H9 (cell line): ENCODE measurements around the gene CATSPERB. TPM values are rescaled to one million over a fixed set of nuclear protein-coding genes. Genes with fewer than 3 reads are reported as not detected.

ENCODE experiments used
- DNase-seq: peaks from one replicate; pipeline ENCODE4 v3.0.0-alpha.2; 2017
- H2AFZ ChIP-seq: one replicate; pipeline ENCODE4 v1.6.1; 2013; ENCODE audit warnings: mild to moderate bottlenecking, low read length, control low read depth, moderate library complexity
- H2AK5ac ChIP-seq: 2 replicates; pipeline ENCODE4 v1.6.1; 2013; ENCODE audit warnings: low read length, control low read depth, mixed read lengths; ENCODE audit not compliant: insufficient read length
- H2BK120ac ChIP-seq: one replicate; pipeline ENCODE4 v1.6.1; 2013; ENCODE audit warnings: low read depth, mild to moderate bottlenecking, low read length, control low read depth, inconsistent platforms; ENCODE audit not compliant: poor library complexity, severe bottlenecking
- H2BK12ac ChIP-seq: 2 replicates; pipeline ENCODE4 v1.6.1; 2013; ENCODE audit warnings: low read length, control low read depth, mixed read lengths, low read depth; ENCODE audit not compliant: insufficient read length
- H2BK15ac ChIP-seq: 2 replicates; pipeline ENCODE4 v1.6.1; 2013; ENCODE audit warnings: low read depth, low read length, control low read depth
- H2BK20ac ChIP-seq: one replicate; pipeline ENCODE4 v1.6.1; 2013; ENCODE audit warnings: low read depth, mild to moderate bottlenecking, low read length, control low read depth, inconsistent platforms; ENCODE audit not compliant: poor library complexity, severe bottlenecking
- H2BK5ac ChIP-seq: 2 replicates; pipeline ENCODE4 v1.6.1; 2013; ENCODE audit warnings: low read length, control low read depth, mixed read lengths; ENCODE audit not compliant: insufficient read length
- H3K14ac ChIP-seq: 2 replicates; pipeline ENCODE4 v1.6.1; 2013; ENCODE audit warnings: low read length, control low read depth; ENCODE audit not compliant: insufficient read depth
- H3K18ac ChIP-seq: 2 replicates; pipeline ENCODE4 v1.6.1; 2013; ENCODE audit warnings: low read depth, mild to moderate bottlenecking, mixed read lengths, low read length, control low read depth; ENCODE audit not compliant: insufficient read length
- H3K23ac ChIP-seq: 2 replicates; pipeline ENCODE4 v1.6.1; 2013; ENCODE audit warnings: low read length, control low read depth, mixed read lengths, low read depth; ENCODE audit not compliant: insufficient read length
- H3K23me2 ChIP-seq: 2 replicates; pipeline ENCODE4 v1.6.1; 2013; ENCODE audit warnings: low read depth, mild to moderate bottlenecking, mixed read lengths, low read length, control low read depth; ENCODE audit not compliant: insufficient read length, poor library complexity, severe bottlenecking
- H3K27ac ChIP-seq: 2 replicates; pipeline ENCODE4 v1.5.1; 2013; ENCODE audit warnings: low read length, control low read depth, mixed read lengths, low read depth; ENCODE audit not compliant: insufficient read length
- H3K27me3 ChIP-seq: 2 replicates; pipeline ENCODE4 v1.6.1; 2013; ENCODE audit warnings: low read length, control low read depth, inconsistent platforms; ENCODE audit not compliant: insufficient read depth
- H3K4ac ChIP-seq: 2 replicates; pipeline ENCODE4 v1.6.1; 2013; ENCODE audit warnings: low read depth, mild to moderate bottlenecking, control low read depth, inconsistent platforms, low read length, moderate library complexity
- H3K4me1 ChIP-seq: 2 replicates; pipeline ENCODE4 v1.6.1; 2013; ENCODE audit warnings: low read length, control low read depth, inconsistent platforms; ENCODE audit not compliant: insufficient read depth
- H3K4me2 ChIP-seq: 2 replicates; pipeline ENCODE4 v1.6.1; 2013; ENCODE audit warnings: low read length, control low read depth, mixed read lengths; ENCODE audit not compliant: insufficient read length, insufficient read depth
- H3K56ac ChIP-seq: 2 replicates; pipeline ENCODE4 v1.6.1; 2013; ENCODE audit warnings: low read depth, mild to moderate bottlenecking, mixed read lengths, low read length, control low read depth; ENCODE audit not compliant: insufficient read length
- H3K79me1 ChIP-seq: 2 replicates; pipeline ENCODE4 v1.6.1; 2013; ENCODE audit warnings: low read depth, mild to moderate bottlenecking, moderate library complexity, low read length, control low read depth, inconsistent platforms; ENCODE audit not compliant: insufficient read depth, poor library complexity, severe bottlenecking
- H3K79me2 ChIP-seq: 2 replicates; pipeline ENCODE4 v1.6.1; 2013; ENCODE audit warnings: low read length, control low read depth, inconsistent platforms; ENCODE audit not compliant: insufficient read depth
- H3K9ac ChIP-seq: 2 replicates; pipeline ENCODE4 v1.6.1; 2013; ENCODE audit warnings: low read length, control low read depth, mixed read lengths; ENCODE audit not compliant: insufficient read length; ENCODE audit errors: extremely low read depth
- H3K9me3 ChIP-seq: one replicate; pipeline ENCODE4 v1.6.1; 2013; ENCODE audit warnings: low read depth, low read length, inconsistent platforms; ENCODE audit not compliant: control insufficient read depth
- H3T11ph ChIP-seq: one replicate; pipeline ENCODE4 v1.6.1; 2013; ENCODE audit warnings: mild to moderate bottlenecking, low read length, control low read depth, inconsistent platforms
- H4K20me1 ChIP-seq: one replicate; pipeline ENCODE4 v1.6.1; 2013; ENCODE audit not compliant: control insufficient read depth, insufficient read length, insufficient read depth
- H4K5ac ChIP-seq: 2 replicates; pipeline ENCODE4 v1.6.1; 2013; ENCODE audit warnings: low read depth, mild to moderate bottlenecking, mixed read lengths, low read length, control low read depth; ENCODE audit not compliant: insufficient read length
- H4K8ac ChIP-seq: replicated peaks from 2 replicates; pipeline ENCODE4 v1.6.1; 2013; ENCODE audit warnings: low read length, control low read depth, mixed read lengths, low read depth; ENCODE audit not compliant: insufficient read length
- H4K91ac ChIP-seq: 2 replicates; pipeline ENCODE4 v1.6.1; 2013; ENCODE audit warnings: low read depth, mild to moderate bottlenecking, moderate library complexity, mixed read lengths, low read length, control low read depth; ENCODE audit not compliant: insufficient read length
- H3K27ac Mint-ChIP-seq, 3 experiments: 2 replicates in 2 of 3; 3 replicates in 1 of 3; pipeline ENCODE4 v1.8.0; 2020 to 2021; ENCODE audit warnings: mixed read lengths in 3 of 3, mild to moderate bottlenecking in 1 of 3, moderate library complexity in 1 of 3
- H3K27me3 Mint-ChIP-seq: 2 replicates; pipeline ENCODE4 v1.8.0; 2021; ENCODE audit warnings: low read depth, mild to moderate bottlenecking, moderate library complexity, mixed read lengths
- H3K36me3 Mint-ChIP-seq, 3 experiments: 2 replicates in 2 of 3; 3 replicates in 1 of 3; pipeline ENCODE4 v1.8.0; 2020 to 2021; ENCODE audit warnings: low read depth in 3 of 3, mixed read lengths in 3 of 3; ENCODE audit not compliant: insufficient read depth in 1 of 3
- H3K4me1 Mint-ChIP-seq, 2 experiments: 2 replicates each; pipeline ENCODE4 v1.8.0; 2020; ENCODE audit warnings: mixed read lengths in 2 of 2
- H3K4me3 Mint-ChIP-seq, 2 experiments: 2 replicates in 1 of 2; 3 replicates in 1 of 2; pipeline ENCODE4 v1.8.0; 2020 to 2021; ENCODE audit warnings: mild to moderate bottlenecking in 2 of 2, mixed read lengths in 2 of 2, moderate library complexity in 1 of 2
- H3K9me3 Mint-ChIP-seq, 2 experiments: 2 replicates in 1 of 2; 3 replicates in 1 of 2; pipeline ENCODE4 v1.8.0; 2020; ENCODE audit warnings: mild to moderate bottlenecking in 2 of 2, mixed read lengths in 2 of 2, moderate library complexity in 1 of 2
- WGBS: extraction: QIAGEN DNeasy Blood & Tissue Kit; methylation state at CpG from one replicate; pipeline ENCODE4 v1.1.7; 2013; ENCODE audit warnings: missing lambda C conversion rate, low lambda C conversion rate, mixed read lengths; ENCODE audit not compliant: insufficient read length; ENCODE audit errors: extremely low coverage; 5-methylcytosine and 5-hydroxymethylcytosine counted together
- total RNA-seq: library from RNA; stranded (reverse); gene quantifications from 2 replicates; pipeline ENCODE4 v1.2.1, GENCODE V29; 2021
- TF ChIP-seq, protein P1 (sequence below): fragments of 200-600 bp; sonication (generic); conservative IDR thresholded peaks from 3 replicates; pipeline ENCODE4 v1.8.0; 2021; ENCODE audit warnings: antibody characterized with exemption, mild to moderate bottlenecking

The CATSPERB gene
- total RNA-seq, 1 experiment from 2014 or later: 0.48 TPM

DNA sequence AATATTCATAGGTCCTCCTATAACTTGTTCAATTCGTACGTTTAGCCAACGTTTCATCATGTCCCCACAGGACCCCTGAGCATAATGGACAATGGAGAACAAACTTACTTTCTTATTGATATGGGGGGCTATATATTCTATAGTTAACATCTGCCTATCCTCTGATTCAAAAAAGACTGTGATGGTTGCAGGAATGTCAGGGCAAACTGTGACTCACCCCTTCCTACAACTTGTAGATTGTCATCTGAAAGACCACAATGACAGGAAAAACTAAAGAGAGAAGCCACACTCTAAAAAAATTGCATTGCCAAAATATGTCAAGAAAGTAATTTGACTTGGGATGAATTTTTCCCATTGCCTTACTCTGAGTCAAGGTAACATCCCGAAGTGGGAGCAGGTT is 50.8 kb downstream of the CATSPERB start:
- H2BK12ac ChIP-seq: no peak overlapping the region
- H3K9ac ChIP-seq: no peak overlapping the region
- no peak overlapping the region for H2BK15ac ChIP-seq
- peaks cover 42 to 50% of the 10 kb centered on the region in 2 experiments for H3K9me3 Mint-ChIP-seq
- no peak overlapping the region for H3K27ac Mint-ChIP-seq
- H3K23ac ChIP-seq: no peak overlapping the region
- no peak overlapping the region for H4K91ac ChIP-seq
- H3K27ac ChIP-seq: no peak overlapping the region
- H3T11ph ChIP-seq: no peak overlapping the region
- no peaks in the 10 kb centered on the region for H3K4me1 ChIP-seq
- no peak overlapping the region for H4K5ac ChIP-seq
- peaks cover 2% of the 10 kb centered on the region; the same call in 1 of the 2 replicates for H3K27me3 Mint-ChIP-seq
- TF ChIP-seq, protein P1, sequence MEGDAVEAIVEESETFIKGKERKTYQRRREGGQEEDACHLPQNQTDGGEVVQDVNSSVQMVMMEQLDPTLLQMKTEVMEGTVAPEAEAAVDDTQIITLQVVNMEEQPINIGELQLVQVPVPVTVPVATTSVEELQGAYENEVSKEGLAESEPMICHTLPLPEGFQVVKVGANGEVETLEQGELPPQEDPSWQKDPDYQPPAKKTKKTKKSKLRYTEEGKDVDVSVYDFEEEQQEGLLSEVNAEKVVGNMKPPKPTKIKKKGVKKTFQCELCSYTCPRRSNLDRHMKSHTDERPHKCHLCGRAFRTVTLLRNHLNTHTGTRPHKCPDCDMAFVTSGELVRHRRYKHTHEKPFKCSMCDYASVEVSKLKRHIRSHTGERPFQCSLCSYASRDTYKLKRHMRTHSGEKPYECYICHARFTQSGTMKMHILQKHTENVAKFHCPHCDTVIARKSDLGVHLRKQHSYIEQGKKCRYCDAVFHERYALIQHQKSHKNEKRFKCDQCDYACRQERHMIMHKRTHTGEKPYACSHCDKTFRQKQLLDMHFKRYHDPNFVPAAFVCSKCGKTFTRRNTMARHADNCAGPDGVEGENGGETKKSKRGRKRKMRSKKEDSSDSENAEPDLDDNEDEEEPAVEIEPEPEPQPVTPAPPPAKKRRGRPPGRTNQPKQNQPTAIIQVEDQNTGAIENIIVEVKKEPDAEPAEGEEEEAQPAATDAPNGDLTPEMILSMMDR: no peak
- no peak overlapping the region for H3K14ac ChIP-seq
- H4K8ac ChIP-seq: no peak overlapping the region
- H3K79me2 ChIP-seq: no peaks in the 10 kb centered on the region
- no peak overlapping the region for H2BK5ac ChIP-seq
- H3K4ac ChIP-seq: no peak overlapping the region
- no peak for DNase-seq
- H3K4me2 ChIP-seq: no peak overlapping the region
- peaks cover 6 to 22% (median 21%) of the 10 kb centered on the region in 3 experiments; a peak in 6 of 7 replicates for H3K36me3 Mint-ChIP-seq
- peaks cover 0 to 2% of the 10 kb centered on the region in 2 experiments; a peak in 1 of 4 replicates for H3K4me1 Mint-ChIP-seq
- no peak overlapping the region for H2BK120ac ChIP-seq
- no peaks in the 10 kb centered on the region for H3K79me1 ChIP-seq
- no peak overlapping the region for H3K56ac ChIP-seq
- H2AK5ac ChIP-seq: no peak overlapping the region
- H3K9me3 ChIP-seq: peaks cover 5% of the 10 kb centered on the region
- no peak overlapping the region for H2AFZ ChIP-seq
- no CpG with 5 or more reads among the region's 4 CpGs for WGBS
- H3K27me3 ChIP-seq: no peaks in the 10 kb centered on the region
- H3K18ac ChIP-seq: no peak overlapping the region
- H2BK20ac ChIP-seq: no peak overlapping the region
- H3K4me3 Mint-ChIP-seq: no peak overlapping the region
- H3K23me2 ChIP-seq: no peaks in the 10 kb centered on the region
- no peaks in the 10 kb centered on the region for H4K20me1 ChIP-seq
